SU-DHL-6 (cell line): ENCODE measurements around the gene EGR1.
"Not testable (repeated sequence)": the region's sequence is repeated elsewhere in the genome, so short reads cannot be mapped to it uniquely, and the experiment has no call there.

Experiments
- CTCF ChIP-seq: fragments of 200-600 bp; sonication (generic); IDR thresholded peaks from one replicate; pipeline ENCODE4 v1.5.1; 2017; ENCODE audit warnings: antibody characterized with exemption, mild to moderate bottlenecking, low read length, moderate library complexity; ENCODE audit not compliant: insufficient read depth, poor library complexity, severe bottlenecking
- EZH2phosphoT487 ChIP-seq: fragments of 200-600 bp; sonication (generic), shearing (Covaris generic); conservative IDR thresholded peaks from 2 replicates; pipeline ENCODE4 v1.6.1; 2018; ENCODE audit warnings: mild to moderate bottlenecking, antibody characterized with exemption, low read length, moderate library complexity, mixed read lengths

- TF ChIP-seq EZH2phosphoT487, CTCF: not testable (repeated sequence)
Measured at GRCh38 chr5:138473151-138473550, 7.9 kb downstream of the EGR1 start.
